Uterus (tissue), 4 donors: ENCODE measurements around the gene SLC5A5. TPM values are rescaled to one million over a fixed set of nuclear protein-coding genes. Genes with fewer than 3 reads are reported as not detected.

Experiments used
- DNase-seq, 2 donors: peaks; one replicate each; pipeline ENCODE4 v3.0.0-alpha.2; 2019 to 2020
- H3K27ac ChIP-seq, 2 donors: fragments of 200-600 bp; sonication (generic); 1 replicate in 1 of 2; 2 replicates in 1 of 2; pipeline ENCODE4 v1.5.1; 2016 to 2018
- H3K27me3 ChIP-seq, 2 donors: fragments of 200-600 bp; sonication (generic); one replicate each; pipeline ENCODE4 v1.5.1; 2018 to 2019; ENCODE audit warnings: control low read depth in 1 of 2
- H3K36me3 ChIP-seq, 2 donors: fragments of 200-600 bp; sonication (generic); one replicate each; pipeline ENCODE4 v1.5.1; 2019; ENCODE audit warnings: control low read depth in 1 of 2
- H3K4me1 ChIP-seq, 2 donors: fragments of 200-600 bp; sonication (generic); one replicate each; pipeline ENCODE4 v1.5.1; 2018 to 2019; ENCODE audit warnings: control low read depth in 1 of 2
- H3K4me3 ChIP-seq, 2 donors: fragments of 200-600 bp; sonication (generic); 1 replicate in 1 of 2; 2 replicates in 1 of 2; pipeline ENCODE4 v1.5.1; 2018 to 2019; ENCODE audit warnings: mild to moderate bottlenecking in 1 of 2
- H3K9me3 ChIP-seq, 2 donors: fragments of 200-600 bp; sonication (generic); one replicate each; pipeline ENCODE4 v1.5.1; 2019; ENCODE audit warnings: control low read depth in 1 of 2
- POLR2A ChIP-seq, 2 donors: fragments of 450-650 bp; IDR thresholded peaks; one replicate each; pipeline ENCODE4 v1.6.1; 2016; ENCODE audit warnings: antibody characterized with exemption in 2 of 2, mild to moderate bottlenecking in 1 of 2, moderate library complexity in 1 of 2
- intact Hi-C: fragments of 100-400 bp; cut with DNase I; formaldehyde crosslinking; loops from one replicate; pipeline ENCODE4 v1.15.1; 2023; ENCODE audit warnings: low total_unique reads
- total RNA-seq, 4 donors: library from RNA; depleted of rRNA in 3 of 4; stranded (reverse); fragments of >200 nt in 3 of 4; gene quantifications; one replicate each; pipeline versions ENCODE4 v1.1.0 to v1.2.4, GENCODE V29; 2014 to 2023
- TF ChIP-seq, protein P1 (sequence below), 4 experiments: fragments of 200-600 bp in 2 of 4; fragments of 450-650 bp in 2 of 4; sonication (generic) in 2 of 4; IDR thresholded peaks; one replicate each; pipeline ENCODE4 v1.5.1; 2016 to 2019; ENCODE audit warnings: antibody characterized with exemption in 4 of 4, mild to moderate bottlenecking in 2 of 4, moderate library complexity in 1 of 4
- donor health status: DM: yes; HTN: yes; CAD: no.

Gene SLC5A5
- total RNA-seq, 4 donors from 2014 or later: not detected

- Histone ChIP-seq H3K4me1 (no peaks in the 10 kb centered on the region), H3K9me3 (no peaks in the 10 kb centered on the region), H3K36me3 (no peaks in the 10 kb centered on the region), H3K4me3 (no peak overlapping the region), H3K27me3 (no peaks in the 10 kb centered on the region), H3K27ac (no peak overlapping the region)
- no peak for DNase-seq
- intact Hi-C loops: no loop called here
- TF ChIP-seq POLR2A (IDR thresholded peaks at IDR 0.05): no peak
- TF ChIP-seq, protein P1, sequence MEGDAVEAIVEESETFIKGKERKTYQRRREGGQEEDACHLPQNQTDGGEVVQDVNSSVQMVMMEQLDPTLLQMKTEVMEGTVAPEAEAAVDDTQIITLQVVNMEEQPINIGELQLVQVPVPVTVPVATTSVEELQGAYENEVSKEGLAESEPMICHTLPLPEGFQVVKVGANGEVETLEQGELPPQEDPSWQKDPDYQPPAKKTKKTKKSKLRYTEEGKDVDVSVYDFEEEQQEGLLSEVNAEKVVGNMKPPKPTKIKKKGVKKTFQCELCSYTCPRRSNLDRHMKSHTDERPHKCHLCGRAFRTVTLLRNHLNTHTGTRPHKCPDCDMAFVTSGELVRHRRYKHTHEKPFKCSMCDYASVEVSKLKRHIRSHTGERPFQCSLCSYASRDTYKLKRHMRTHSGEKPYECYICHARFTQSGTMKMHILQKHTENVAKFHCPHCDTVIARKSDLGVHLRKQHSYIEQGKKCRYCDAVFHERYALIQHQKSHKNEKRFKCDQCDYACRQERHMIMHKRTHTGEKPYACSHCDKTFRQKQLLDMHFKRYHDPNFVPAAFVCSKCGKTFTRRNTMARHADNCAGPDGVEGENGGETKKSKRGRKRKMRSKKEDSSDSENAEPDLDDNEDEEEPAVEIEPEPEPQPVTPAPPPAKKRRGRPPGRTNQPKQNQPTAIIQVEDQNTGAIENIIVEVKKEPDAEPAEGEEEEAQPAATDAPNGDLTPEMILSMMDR (IDR thresholded peaks at IDR 0.05): no peak
These were observed 35.2 kb upstream of the SLC5A5 start for GRCh38 chr19:17836530-17836929.

DNA sequence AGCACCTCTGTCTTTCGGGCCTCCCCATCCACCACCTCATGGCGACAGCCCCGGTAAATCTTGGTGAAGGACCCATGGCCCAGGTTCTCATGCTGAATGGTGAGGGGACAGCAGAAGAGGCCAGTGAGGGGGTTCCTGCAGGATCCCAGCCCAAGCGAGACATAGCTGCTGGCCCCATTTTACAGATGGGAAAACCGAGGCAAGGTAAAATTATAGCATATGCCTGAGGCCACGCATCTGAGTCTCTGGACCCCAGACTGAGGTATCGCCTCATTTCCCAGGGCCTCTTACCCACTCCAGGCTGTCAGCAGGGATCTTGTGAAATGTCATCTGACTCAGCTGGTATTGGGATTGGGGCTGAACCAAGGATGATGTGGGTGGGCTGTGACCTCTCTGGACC, 33.8 kb upstream of the SLC5A5 start:
- no peak for DNase-seq
- Histone ChIP-seq H3K9me3 (no peaks in the 10 kb centered on the region), H3K36me3 (no peaks in the 10 kb centered on the region), H3K27ac (no peak overlapping the region), H3K4me3 (no peak overlapping the region), H3K27me3 (no peaks in the 10 kb centered on the region), H3K4me1 (no peaks in the 10 kb centered on the region)
- intact Hi-C loops: no loop called here
- TF ChIP-seq, protein P1 (IDR thresholded peaks at IDR 0.05): no peak
- no peak for TF ChIP-seq POLR2A (IDR thresholded peaks at IDR 0.05)

GRCh38 chr19:17840019-17840418, 31.7 kb upstream of the SLC5A5 start:
- no peak for TF ChIP-seq POLR2A (IDR thresholded peaks at IDR 0.05)
- TF ChIP-seq, protein P1 (IDR thresholded peaks at IDR 0.05): no peak
- Histone ChIP-seq H3K4me1 (no peaks in the 10 kb centered on the region), H3K27me3 (no peaks in the 10 kb centered on the region), H3K27ac (no peak overlapping the region), H3K36me3 (no peaks in the 10 kb centered on the region), H3K4me3 (no peak overlapping the region), H3K9me3 (no peaks in the 10 kb centered on the region)
- no peak for DNase-seq
- intact Hi-C loops: no loop called here

- H3K27ac ChIP-seq: no peak overlapping the region
- H3K4me1 ChIP-seq: no peaks in the 10 kb centered on the region
- no peaks in the 10 kb centered on the region for H3K9me3 ChIP-seq
- H3K4me3 ChIP-seq: peak overlapping the region in 1 of 2 donors; percentile 41
- DNase-seq: no peak
- TF ChIP-seq, protein P1 (IDR thresholded peaks at IDR 0.05): no peak
- TF ChIP-seq POLR2A (IDR thresholded peaks at IDR 0.05): no peak
- intact Hi-C loops: no loop called here
- H3K27me3 ChIP-seq: no peaks in the 10 kb centered on the region
- H3K36me3 ChIP-seq: no peaks in the 10 kb centered on the region
These were observed 30.4 kb upstream of the SLC5A5 start for GRCh38 chr19:17841371-17841809.

DNA sequence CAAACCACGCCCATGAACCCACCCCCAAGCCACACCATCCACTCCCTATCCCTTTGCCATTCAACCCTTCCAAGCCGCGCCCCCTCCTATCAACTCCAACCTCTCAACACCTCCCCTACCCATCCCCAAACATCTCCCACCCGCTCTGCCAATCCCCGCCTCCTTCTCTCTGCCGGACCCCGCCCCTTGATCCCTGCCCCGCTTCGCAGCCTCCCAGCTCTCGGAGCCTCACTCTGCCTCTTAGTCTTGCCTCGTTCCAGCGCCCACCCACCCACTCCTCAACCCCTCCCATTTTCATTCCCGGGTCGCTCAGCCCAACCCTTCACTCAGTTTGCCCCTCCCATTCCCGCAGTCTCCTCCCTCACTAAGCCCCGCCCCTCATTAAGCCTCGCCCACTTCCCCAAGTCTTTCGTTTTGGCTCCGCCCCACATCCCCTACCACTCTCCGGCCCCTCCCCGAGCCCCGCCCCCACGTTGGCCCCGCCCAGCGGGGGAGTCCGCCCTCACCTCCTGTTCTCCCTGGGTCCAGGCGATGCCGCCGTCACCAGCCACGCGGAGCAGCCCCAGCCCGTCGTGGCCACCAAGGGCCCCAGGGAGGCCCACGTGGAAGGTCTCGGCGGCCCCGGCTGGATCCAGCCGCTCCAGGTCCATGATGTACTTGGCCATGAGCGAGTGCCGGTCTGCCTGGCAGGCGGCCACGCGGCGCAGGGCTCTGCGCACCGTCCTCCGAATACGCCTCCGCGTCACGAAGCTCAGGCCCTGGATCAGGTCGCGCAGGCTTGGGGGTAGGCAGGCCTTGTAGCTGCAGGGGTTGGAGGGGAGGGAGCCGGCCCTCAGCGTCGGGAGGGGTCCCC, 29.7 kb upstream of the SLC5A5 start:
- intact Hi-C loops: no loop called here
- peak in 1 of 2 donors; percentile 27 for TF ChIP-seq POLR2A (IDR thresholded peaks at IDR 0.05)
- TF ChIP-seq, protein P1 (IDR thresholded peaks at IDR 0.05): no peak
- DNase-seq: peak; percentile 75 to 76
- no peaks in the 10 kb centered on the region for H3K4me1 ChIP-seq
- H3K36me3 ChIP-seq: no peaks in the 10 kb centered on the region
- no peaks in the 10 kb centered on the region for H3K27me3 ChIP-seq
- H3K27ac ChIP-seq: no peak overlapping the region
- H3K9me3 ChIP-seq: no peaks in the 10 kb centered on the region
- peak overlapping the region in 1 of 2 donors; percentile 41 for H3K4me3 ChIP-seq
